ENCODE measurements around the gene FHIP2A.

- no peak for TF ChIP-seq CTCF (IDR thresholded peaks at IDR 0.05)
- TF ChIP-seq POLR2A (IDR thresholded peaks at IDR 0.05), result no peak
These were observed 40.9 kb downstream of the FHIP2A start for GRCh38 chr10:114862456-114862855.
